Right hindlimb (tissue), 1 donor: ENCODE data around the gene SFXN2.
"Not testable (repeated sequence)": the region's sequence is repeated elsewhere in the genome, so short reads cannot be mapped to it uniquely, and the experiment has no call there.

ENCODE experiments used
- DNase-seq: peaks from one replicate; pipeline ENCODE4 v3.0.0-alpha.2; 2018

SFXN2 gene, protein sequence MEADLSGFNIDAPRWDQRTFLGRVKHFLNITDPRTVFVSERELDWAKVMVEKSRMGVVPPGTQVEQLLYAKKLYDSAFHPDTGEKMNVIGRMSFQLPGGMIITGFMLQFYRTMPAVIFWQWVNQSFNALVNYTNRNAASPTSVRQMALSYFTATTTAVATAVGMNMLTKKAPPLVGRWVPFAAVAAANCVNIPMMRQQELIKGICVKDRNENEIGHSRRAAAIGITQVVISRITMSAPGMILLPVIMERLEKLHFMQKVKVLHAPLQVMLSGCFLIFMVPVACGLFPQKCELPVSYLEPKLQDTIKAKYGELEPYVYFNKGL

DNA sequence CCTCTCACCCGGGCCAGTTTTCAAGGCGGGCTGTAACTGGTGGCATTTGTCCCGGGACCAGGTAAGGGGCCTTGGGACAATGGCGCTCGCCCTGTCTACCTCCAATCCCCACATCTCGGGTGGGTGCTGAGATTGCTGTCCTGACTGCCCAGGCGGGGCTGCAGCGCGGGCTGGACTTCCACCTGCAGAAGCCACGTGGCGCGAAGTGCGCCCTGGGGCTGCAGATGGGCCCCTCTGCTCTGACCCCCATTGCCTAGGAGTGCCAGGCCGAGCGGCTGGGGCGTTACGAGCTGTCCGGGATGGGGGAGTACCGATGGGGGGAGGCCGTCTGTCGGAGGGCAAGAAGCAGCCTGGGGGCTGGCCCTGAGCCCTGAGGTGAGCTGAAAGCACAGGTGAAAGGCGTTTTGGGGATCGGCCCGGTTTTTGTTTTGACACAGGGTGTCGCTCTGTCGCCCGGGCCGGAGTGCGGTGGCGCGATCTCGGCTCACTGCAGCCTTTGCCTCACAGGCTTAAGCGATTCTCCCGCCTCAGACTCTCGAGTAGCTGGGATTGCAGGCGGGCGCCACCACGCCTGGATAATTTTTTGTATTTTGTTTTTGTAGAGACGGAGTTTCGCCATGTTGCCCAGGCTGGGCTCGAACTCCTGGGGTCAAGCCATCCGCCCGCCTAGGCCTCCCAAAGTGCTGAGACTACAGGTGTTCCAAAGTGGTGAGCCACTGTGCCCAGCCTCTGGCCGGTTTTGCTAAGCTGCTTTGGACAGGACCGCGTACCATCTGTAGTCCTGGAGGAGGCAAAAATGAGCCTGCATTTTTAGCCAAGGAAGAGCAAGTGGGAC lies at the start of gene SFXN2:
Gene SFXN2, plus strand, starts transcription at position 16 of the 835 bp plus-strand sequence. CDS start 12,001 bp downstream, outside the sequence.
- DNase-seq, result no peak

DNA sequence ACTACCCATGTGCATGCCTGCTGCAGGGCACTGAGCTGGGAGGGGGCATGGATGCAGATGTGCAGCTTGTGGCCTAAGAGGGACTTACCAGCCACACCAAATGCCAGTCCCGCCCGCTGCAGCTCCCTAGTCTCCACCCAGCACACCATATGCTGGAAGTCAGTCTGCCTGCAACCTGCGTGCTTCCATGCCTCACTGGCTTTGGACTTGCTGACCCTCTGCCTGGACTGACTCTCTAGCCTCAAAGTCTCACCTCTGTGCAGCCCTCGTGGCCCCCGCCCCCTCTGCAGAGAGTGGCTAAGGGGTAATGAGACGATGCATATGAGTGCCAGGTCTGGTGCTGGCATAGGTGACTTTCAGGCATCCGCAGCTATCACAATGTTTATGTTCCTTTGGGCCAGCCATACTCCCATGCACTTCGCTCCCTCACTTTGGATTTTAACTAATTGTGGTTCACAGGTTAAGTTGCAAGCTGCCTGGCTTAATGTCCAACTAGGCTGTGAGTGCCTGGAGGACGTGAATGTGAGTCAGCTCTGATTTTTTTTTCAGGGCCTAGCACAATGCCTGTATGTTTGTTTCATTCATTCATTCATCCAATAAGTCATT lies 48.4 kb upstream of the SFXN2 start:
- no peak for DNase-seq

DNA sequence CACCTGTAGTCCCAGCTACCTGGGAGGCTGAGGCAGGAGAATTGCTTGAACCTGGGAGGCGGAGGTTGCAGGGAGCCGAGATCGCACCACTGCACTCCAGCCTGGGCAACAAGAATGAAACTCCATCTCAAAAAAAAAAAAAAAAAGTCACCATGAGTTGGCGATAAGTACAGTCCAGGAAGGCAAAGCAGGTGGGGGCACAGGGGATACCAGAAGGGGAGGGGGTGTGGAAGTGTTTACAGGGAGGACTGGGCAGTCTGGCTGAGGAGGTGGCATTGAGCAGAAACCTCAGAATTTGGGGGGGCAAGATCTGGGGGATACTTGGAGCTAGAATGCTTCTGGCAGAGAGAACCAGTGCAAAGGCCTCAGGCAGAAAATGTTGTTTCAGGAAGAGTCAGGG lies 47.0 kb upstream of the SFXN2 start:
- DNase-seq, result not testable (repeated sequence)

DNA sequence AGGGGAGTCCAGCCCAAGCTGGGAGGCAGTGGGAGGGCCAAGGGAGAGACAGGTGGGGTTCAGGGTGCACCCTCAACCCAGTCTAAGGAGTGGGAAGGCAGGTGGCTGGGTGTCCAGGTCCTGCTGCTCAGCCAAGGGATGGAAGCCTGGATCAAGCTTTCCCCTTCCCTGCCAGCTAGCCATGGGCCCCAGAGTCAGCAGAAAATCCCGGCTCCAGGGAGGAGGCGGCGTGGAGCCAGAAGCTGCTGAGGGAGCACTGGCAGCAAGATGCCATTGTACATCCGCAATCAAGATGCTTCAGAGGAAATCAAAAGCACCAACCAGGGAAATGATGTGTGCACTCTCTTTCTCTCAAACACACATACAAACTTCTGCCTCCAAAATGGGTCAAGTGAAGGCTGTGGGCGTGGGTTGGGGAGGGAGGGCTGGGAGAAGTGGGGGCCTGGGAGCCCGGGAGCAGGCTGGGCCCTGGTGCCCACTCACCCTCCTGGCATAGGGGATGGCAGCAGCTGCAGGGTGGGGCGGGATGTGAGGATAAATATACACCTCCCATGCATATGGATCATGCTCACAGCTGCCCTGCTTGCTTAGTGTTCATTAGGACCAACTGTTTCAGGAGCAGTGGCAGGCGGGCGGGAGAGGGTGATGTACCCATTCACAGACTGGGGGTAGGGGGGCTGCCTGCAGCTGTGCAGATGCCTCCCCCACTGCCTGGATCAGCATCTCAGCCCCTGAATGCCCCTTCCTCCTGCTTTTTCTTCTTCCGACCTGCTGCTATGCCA lies 45.9 kb upstream of the SFXN2 start:
- DNase-seq, result peak; percentile 78

DNA sequence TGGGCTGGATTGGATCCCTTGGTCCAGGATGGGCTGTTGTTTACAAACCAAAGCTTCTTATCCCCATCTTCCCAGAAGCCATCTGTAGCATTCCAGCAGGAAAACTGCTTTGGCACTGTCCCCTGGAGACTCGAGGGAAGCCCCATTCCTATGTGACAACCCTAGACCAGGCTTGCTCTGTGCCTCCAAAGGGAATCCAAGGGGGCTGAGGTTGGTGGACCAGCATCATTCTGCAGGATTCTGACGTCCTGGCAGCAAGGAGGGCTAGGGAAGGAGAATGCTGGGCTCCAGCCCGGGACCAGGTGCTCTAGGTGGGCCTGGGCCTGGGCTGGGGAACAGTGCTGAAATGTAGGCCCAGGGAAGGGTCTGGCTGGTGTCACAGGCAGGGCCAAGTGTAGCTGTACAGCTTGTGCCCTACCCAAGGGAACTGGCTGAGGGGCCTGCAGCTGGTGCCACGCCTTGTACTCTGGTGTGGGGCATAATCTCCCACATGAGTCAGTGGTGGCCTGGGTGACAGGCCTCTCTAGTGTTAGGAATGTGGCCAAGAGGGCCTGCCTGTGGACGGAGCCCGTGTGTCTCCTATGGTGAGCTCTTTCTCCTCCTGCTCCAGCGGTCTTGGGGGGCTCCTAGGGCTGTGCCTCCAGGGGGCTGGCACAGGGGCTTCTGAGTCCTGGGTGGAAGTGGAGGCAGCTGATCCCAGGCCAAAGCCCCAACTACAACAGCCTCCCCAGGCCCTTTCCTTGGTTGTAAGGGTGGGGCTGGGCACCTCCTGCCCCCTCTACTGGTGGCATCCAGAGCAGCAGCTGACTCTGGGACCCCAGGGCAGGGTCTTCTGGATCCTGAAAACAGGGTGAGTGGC lies 45.0 kb upstream of the SFXN2 start:
- DNase-seq, result peak; percentile 59

DNA sequence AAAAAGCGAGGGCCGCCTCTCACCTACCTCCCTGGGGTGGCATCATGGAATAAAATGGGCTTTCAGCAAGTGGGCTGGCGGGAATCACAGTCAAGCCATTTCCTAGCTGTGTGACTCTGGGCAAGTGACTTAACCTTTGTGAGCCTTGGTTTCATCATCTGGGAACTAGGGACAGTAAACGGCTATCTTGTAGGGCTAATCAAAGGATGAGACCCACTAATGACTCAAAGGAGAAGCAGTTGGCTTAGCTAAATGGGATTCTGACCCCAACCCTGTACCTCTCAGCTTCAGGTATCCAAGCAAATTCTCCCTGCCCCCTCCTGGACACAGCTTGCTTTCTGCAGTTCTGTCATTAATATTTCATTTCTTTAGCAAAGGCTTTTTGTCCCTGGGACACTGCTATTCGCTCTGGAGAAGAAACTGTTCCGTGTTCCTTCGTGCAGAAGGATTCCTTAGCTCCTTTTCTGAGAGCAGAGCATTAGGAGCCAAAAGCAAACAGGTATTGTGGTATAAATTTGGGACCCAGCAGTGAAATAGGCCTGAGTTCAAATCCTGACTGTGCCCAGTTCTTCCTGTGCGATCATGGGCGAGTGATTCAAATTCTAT lies 44.3 kb upstream of the SFXN2 start:
- DNase-seq, result no peak

DNA sequence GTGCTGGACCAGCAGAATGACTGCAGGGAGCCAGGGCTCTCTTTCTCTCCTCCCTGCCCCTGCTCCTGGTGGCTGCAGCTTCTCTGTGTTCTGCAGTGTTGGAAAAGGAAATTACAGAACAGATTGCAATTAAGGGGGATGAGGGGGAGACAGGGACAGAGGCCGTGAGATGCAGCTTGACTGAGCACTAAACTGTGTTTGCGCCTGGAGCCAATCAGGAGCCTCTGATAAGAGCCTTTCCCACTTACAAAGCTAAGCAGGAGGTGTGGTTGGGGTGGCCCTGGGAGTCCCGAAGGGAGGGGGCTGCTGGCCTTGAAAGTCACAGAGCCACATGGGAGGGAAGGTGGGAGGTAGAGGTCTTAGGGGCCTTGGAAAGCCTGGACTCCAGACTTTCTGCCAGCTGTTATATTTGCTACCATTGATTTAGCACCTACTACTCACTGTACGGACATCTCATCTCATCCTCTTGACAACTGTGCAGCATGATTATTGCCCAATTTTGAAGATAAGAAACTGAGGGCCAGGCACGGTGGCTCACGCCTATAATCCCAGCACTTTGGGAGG lies 43.5 kb upstream of the SFXN2 start:
- DNase-seq, result no peak

DNA sequence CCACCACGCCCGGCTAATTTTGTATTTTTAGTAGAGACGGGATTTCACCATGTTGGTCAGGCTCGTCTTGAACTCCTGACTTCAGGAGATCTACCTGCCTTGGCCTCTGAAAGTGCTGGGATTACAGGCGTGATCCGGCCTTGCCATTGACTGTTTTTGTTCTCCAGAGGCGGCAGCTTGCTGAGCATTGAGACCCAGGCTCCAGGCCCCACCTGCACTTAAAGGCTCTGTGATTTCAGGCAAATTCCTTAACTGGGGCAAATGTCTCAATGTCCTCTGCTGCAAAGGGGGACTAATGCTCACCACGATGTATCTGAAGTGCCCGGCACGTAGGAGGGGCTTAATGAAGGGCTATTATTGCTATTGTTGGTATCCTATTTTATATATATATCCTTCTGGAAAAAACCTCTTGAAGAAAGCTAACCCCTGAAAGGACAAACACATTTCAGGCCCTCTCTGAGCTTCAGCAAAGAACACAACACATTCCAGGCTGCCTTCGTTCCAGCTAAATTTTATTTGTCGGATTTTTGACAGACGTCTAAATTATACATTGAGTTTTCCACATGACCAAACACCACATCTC lies 41.1 kb upstream of the SFXN2 start:
- no peak for DNase-seq

DNA sequence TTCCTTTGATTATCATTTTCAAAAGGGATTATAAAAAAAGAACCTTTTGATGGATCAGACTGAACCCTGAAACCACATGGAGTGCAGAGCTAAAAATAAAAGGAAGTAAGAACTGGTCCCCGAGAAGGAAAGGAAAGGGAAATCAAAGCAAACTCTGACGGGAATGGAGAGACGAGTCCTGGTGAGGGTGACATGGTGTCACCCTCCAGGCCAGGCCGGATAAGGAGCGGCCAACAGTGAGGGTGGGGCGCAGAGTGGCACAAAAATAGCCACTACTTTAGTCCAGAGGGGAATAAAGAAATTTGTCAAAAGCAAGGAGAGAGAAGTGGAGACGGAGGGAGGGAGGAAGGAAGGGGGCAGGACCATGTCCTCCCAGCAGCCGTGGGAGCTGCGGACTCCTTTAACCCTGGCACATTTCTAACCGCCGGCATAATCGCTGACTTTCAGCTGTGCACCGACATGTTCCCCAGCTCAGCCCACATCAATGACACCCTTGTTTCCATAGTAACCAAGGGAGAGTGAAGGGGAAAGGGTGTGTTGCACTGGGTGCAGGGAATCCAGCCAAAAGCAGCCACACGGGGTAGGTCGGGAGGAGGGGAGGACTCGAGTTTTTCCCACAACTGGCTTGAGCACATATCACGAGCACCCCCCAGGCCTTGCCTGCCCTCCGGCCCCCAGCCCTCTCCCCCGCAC lies 40.5 kb upstream of the SFXN2 start:
- peak; percentile 76 for DNase-seq

DNA sequence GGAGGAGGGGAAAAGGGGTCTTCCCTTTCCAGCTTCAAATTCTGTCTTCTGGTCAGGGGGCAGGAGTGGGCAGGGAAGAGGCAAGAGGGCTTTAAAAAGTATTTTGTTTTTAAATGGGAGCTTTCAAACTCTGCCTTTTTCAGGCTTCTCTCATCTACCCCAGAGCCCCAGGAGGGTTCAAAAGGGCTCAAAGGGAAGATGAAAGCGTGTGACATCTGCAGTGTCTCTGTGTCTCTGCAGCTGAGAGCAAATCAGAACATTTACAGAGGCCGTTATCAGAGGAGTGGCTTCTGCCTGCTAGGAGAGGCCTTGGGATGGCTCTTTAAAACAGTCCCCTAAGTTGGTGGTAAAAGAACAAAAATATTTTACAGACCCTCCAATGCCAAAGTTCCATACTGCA lies 39.9 kb upstream of the SFXN2 start:
- no peak for DNase-seq

DNA sequence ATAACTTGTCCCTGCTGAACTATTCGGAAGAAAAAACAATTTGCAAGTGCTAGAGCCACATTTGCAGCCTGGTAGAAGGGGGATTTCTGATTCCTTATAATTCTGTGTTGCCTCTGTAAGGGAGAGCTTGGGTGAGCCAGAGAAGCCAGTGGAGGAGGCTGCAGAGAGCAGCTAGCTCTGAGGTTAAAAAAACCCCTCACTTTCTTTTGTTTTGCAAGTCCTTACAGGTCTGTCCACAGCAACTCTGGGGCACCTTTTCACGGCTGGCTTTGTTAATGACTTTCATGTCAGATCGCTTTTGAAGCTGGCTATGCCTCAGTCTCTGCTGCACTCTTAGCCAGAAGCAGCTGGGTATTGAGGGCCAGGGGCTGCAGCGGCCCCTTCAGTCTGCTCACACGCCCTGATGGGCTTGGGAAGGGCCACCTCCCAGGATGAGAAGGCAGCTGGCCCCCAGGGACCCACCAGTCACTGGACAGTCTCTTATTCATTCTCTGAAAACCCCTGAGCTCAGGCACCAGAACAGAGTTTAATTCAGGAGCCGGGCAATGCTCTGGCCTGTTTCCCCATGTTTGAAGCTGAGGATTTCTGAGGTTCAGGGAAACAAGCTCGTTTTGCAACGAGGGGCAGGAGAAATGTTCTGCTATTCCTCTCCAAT lies 39.3 kb upstream of the SFXN2 start:
- DNase-seq, result no peak

DNA sequence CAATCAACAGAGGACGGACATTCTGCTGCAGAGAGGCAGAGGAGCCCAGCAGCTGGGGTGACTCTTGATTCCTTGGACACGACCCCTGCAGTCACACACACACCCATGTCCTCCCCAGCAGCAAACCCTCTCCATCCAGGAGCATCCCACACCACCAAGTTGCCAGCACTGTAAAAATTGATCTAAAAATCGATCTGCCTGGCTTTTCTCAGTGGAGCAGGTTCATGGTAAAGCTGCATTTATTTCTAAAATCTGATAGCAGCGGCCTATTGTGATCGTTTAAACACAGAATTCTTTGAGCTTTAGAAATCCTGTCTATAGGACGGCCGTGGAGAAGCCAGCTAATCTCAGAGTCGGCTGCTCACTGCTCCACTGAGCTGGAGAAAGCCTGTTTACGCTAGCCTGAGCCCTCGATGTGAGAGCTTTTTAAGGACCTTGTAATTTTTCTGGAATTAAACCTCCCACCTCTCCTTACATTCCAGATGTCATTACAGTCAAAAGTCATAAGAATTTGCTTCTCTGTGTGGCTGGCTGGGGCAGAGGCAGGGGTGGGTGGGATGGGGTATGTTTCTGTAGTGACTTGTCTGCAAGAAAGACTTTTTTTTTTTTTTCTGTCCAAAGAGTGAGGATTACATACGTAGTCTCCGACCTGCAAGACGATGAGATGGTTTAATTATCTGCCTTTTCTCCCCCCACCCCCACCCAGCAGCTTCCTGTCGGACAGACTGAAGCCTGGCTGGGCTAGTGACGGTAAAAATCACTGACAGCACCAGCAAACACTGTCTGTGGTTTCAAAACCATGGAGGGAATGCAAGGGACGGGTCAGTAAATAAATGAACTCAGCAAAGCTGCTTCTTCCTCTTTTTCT lies 38.5 kb upstream of the SFXN2 start:
- no peak for DNase-seq

DNA sequence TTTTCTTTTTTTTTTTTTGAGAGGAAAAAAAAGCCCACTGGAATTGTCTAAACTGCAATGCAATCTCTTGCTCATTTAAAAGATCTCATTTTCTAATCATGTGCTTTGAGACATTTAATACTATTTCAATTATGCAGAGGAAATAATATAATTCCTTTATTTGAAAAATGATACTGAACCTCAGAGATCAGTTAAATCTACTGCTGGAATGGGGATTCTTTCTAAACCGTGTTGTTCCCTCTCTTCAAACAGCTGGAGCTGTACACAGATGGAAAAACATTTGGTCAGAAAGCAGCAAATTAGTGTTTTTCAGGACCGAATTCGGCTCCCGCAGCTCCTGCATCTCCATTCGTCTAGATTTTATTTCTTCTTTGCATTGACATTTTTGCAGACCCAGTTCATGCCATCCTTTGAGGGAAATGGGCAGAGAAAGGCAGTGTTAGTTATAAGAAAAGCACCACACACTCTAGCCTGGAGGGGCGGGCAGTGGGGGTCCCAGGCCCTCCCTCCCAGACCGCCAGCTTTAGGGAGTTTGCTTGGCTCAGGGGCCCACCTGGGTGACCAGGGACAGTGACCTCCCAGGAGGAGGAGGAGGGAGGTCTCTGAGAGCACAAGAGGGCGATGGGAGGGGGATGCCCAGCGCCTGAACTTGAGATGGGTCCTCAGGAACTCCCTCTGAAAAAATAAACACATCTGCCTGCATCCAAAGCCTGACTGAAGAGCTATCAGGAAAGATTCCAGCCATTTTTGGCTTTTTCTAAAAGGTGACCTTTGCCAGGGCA lies 37.7 kb upstream of the SFXN2 start:
- no peak for DNase-seq

DNA sequence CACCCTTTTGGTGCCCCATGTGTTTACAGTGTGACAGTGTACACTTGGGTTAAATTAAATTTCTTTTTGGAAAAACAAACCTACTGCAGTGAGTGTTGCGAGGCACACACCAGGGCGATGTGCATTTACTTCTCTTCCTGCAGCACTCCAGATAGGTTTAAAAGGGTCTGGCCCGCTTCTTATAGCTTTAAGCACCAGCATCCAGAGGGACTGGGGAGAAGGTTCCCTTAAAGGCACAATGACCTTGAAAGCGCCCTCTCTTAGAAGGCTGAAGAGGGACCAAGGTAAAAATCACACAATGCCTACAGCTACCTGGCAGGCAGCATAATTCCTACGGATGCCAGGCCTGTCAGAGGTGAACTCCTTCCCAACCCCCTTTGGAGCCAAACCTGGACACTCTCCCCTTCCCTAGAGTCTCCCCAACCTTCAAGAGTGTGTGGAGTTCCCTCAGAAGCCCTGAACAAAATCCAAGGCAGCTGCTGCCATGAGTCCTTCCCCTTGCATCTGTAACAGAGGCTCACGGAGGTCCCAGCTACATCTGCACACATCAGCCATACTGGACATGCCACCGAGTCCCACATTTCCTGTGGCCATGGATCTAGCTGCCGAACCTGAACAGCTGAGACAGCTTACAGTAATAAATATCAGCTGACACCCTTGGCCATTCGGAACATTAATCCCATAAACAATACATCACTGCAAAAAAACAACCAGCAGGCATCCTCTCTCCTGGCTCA lies 36.9 kb upstream of the SFXN2 start:
- no peak for DNase-seq

DNA sequence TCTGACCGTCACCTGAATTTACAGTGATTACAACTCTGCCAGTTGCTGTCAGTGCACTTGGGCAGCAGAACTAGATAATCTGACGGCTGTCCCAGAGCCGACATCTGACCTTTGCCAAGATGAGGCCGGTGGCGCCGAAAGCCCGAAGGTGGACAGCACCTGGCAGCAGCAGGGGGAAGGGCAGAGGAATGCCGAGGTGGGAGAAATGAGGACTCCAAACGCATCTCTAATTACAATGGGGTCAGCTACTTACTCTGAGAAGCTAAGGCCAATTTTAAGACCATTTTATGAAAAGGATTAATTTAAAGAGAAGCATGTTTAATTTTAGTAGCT lies 36.4 kb upstream of the SFXN2 start:
- DNase-seq, result no peak

DNA sequence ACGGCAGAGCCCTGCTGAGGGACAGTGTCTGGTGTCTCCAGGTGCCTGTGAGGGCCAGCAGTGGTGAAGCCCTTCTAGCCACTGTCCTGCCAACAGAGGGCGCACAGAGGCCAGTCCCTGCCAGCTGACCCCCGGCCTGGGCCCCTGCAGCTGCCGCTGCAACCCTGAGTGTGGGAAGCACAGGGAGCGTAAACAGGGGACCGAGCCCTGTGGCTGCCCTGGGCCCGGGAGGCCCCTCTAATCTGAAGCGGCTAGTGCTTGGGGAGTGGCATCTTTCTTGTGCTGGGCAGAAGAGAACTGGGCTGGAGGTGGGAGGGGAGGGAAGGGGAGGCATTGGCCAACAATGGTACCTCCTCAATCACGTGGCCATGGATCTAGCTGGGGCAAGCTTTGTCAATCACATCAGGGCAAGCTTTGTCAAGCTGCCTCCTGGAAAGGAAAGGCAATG lies 35.6 kb upstream of the SFXN2 start:
- DNase-seq, result peak; percentile 81

DNA sequence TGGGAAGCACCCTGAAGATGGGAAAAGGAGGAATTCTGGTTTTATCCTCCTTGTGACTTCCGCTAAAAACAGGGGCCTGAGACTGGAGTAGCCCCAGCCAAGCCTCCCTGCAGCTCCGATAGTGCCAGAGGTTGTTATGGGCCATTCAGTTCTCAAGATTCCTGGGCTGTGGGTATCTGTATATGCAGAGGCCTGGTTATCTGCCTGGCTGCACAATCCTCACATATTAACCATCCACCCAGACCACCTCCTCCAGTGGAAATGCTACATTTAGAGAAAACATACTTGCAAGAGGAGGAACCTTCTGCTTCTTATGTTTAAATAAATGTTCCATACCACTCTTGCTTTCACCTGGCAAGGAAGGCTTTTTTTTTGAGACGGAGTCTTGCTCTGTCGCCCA lies 34.8 kb upstream of the SFXN2 start:
- DNase-seq, result no peak
